ENCODE measurements around the gene PPM1H.
A peak's percentile ranks its signal among the peaks of the same experiment; 100 is the strongest.

The PPM1H gene, protein sequence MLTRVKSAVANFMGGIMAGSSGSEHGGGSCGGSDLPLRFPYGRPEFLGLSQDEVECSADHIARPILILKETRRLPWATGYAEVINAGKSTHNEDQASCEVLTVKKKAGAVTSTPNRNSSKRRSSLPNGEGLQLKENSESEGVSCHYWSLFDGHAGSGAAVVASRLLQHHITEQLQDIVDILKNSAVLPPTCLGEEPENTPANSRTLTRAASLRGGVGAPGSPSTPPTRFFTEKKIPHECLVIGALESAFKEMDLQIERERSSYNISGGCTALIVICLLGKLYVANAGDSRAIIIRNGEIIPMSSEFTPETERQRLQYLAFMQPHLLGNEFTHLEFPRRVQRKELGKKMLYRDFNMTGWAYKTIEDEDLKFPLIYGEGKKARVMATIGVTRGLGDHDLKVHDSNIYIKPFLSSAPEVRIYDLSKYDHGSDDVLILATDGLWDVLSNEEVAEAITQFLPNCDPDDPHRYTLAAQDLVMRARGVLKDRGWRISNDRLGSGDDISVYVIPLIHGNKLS

DNA sequence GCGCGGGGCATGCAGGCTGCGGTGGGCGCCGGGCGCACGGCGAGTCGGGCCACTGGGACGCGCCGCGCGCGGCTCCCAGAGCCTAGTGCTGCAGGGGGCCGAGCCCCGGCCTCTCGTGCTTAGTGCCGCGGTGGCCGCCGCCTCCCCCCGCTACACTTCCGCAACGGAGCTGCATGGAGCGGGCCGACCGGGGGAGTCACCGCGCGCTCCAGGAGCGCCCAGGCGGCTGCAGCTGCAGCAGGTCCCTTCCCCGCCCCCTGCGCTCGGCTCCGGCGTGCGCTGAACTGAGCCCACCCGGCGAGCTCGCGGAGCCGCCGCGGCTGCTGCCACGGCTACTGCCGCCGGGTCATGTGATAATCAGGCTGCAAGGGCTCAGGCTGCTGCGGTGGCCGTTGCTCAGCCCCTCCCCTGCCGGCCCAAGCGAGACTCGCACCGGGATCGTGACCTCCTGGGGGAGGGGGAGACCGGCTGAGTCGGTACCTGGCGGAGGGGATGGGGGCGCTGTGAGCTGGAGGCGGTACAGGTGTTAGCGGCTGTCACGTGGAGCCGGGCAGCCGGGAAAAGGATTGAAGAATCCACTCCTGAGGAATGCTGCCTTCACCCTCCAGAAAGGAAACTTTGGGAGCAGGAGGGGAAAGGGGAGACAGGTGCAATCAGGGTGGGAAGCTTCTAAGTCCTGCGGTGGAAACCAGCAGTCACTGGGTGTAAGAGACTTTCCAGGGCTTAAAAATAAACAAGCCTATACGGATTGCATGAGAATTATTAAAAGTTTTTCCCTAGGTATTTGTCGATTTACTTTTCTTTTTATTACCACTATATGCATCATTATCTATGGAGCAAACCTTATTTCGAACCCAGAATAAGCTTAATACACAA lies at the start of gene PPM1H:
TSS of gene PPM1H (minus strand) at position 352 of the 876 bp plus-strand sequence. CDS start 414 bp downstream, outside the sequence.
- Histone ChIP-seq H3K27ac (peak within 1 kb of the TSS; percentile 17 to 69 (median 57); a peak in 21 of 22 replicates), H3K4me1 (peaks cover 18 to 47% (median 39%) of the 10 kb centered on the region in 10 experiments), H4K20me1 (no peaks in the 10 kb centered on the region), H3K9me3 (replicated peaks in 1 of 11) (no peaks in the 10 kb centered on the region), H3K4me3 (peak within 1 kb of the TSS; percentile 64 to 85 (median 77)), H3K36me3 (no peaks in the 10 kb centered on the region), H3K27me3 (peaks cover 0 to 18% (median 9%) of the 10 kb centered on the region in 11 experiments; a peak in 13 of 22 replicates), H3K4me2 (peak within 1 kb of the TSS; percentile 90 to 97 (median 94)), H3K9ac (peak within 1 kb of the TSS; percentile 60 to 82 (median 77))
- TF ChIP-seq Cebpa-rat (IDR thresholded peaks at IDR 0.05), result no peak

DNA sequence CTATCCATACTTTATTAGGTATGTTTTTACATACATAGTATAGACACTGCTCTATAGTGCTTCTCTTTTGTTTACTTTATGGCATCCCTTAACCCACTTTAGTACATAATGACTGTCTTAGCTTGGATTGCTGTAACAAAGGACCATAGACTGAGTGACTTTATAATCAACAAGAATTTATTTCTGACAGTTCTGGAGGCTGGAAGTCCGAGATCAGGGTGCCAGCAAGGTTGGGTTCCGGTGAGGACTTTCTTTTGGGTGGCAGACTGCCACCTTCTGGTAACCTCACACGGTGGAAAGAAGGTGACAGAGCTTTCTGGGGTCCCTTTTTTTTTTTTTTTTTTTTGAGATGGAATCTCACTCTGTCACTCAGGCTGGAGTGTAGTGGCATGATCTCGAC lies 48.6 kb upstream of the PPM1H start:
- no peaks in the 10 kb centered on the region for H3K36me3 ChIP-seq
- no peaks in the 10 kb centered on the region for H4K20me1 ChIP-seq
- H3K9ac ChIP-seq, result no peak overlapping the region
- H3K4me1 ChIP-seq, result no peaks in the 10 kb centered on the region
- no peak for TF ChIP-seq Cebpa-rat (IDR thresholded peaks at IDR 0.05)
- H3K27ac ChIP-seq, result no peak overlapping the region
- H3K4me3 ChIP-seq, result no peak overlapping the region
- H3K4me2 ChIP-seq, result no peak overlapping the region
- no peaks in the 10 kb centered on the region for H3K9me3 ChIP-seq (replicated peaks in 1 of 11)
- no peaks in the 10 kb centered on the region for H3K27me3 ChIP-seq

DNA sequence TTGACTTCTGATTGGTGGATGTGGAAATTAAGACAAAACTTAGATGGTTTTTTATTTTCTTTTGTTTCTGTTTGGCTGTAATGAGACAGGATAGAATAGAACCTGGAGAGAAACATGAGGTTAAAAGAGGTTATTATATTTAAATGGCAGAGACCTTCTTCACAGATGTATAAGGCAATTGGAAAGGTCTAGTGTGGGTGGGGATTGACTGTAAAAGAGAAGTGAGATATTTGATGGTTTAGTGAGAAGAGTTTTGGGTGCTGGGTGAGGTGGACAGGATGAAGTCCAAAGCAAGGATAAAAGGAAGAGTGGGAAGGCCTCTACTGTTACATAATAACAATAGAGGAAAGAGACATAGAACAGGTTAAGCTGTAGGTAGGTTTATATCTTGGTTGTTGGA lies 43.8 kb upstream of the PPM1H start:
- Histone ChIP-seq H3K36me3 (no peaks in the 10 kb centered on the region), H3K4me2 (no peak overlapping the region), H3K27ac (no peak overlapping the region), H3K9ac (no peak overlapping the region), H3K9me3 (replicated peaks in 1 of 11) (no peaks in the 10 kb centered on the region; a peak in 1 of 22 replicates), H3K4me1 (no peaks in the 10 kb centered on the region), H3K4me3 (no peak overlapping the region), H3K27me3 (no peaks in the 10 kb centered on the region), H4K20me1 (no peaks in the 10 kb centered on the region)
- no peak for TF ChIP-seq Cebpa-rat (IDR thresholded peaks at IDR 0.05)

DNA sequence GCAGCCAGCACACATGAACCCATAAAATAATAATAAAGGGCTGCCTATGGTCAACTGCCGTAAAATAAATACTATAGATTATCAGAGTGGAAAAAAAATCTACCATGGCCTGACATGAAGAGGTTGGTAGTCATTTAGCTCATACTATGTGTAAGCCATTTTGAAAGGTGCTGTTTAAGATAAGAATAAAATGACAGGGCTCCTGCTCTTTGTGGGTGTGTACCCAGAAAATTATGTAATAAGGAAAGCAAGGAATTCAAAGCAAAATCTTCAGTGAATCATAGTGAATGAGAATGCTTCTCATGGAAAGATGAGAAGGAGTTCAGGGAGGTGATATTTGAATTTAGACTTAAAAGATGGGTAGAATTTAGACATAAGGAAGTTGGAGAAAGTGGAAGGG lies 42.9 kb upstream of the PPM1H start:
- Histone ChIP-seq H3K4me1 (no peaks in the 10 kb centered on the region), H3K27me3 (no peaks in the 10 kb centered on the region), H3K27ac (no peak overlapping the region), H4K20me1 (no peaks in the 10 kb centered on the region), H3K36me3 (no peaks in the 10 kb centered on the region), H3K9ac (no peak overlapping the region), H3K9me3 (replicated peaks in 1 of 11) (no peaks in the 10 kb centered on the region; a peak in 1 of 22 replicates), H3K4me3 (no peak overlapping the region), H3K4me2 (no peak overlapping the region)
- no peak for TF ChIP-seq Cebpa-rat (IDR thresholded peaks at IDR 0.05)

DNA sequence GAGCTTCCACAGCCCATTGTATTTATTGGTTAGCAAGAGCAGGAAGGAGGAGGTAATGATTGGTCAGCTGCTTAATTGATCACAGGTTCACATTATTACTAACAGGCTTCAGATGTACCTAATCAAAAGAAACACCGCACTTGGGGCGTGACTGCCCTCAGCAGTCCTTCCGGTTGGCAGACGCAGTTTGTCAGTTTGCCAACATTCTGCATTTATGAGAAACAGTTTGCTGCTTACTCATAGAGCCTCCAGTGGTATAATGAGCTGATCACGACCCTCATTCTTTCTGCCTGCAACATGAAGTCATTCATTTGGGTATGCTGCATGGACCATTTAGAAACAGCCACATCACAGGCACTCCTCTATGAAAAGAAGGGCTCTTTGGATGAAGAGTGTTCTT lies 42.5 kb upstream of the PPM1H start:
- no peak overlapping the region for H3K9ac ChIP-seq

DNA sequence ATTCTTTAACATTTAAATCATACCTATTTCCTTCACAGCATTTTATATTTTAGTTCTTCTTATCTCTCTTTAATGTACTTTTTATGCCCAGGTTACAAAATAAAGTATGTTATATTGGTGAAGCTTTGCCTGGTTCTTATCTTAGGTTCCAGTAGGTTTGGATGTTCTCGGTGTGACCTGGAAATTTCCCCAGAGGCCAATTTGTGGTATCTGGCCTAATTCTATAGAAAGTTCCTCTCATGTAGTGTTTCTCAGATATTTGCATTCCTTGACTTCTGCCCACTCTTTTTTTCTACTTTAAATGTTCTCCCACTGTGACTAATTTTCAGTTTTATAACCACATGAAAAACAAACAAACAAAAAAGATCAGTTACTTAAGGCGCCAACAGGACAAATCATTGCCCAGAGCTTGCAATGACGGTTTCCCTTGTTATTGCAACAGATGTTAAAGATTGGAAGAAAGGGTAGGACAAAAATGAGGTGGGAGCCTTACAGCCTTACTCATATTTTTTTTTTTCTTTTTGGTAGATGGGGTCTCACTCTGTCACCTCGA lies 41.2 kb upstream of the PPM1H start:
- Histone ChIP-seq H3K9ac (no peak overlapping the region), H3K36me3 (no peaks in the 10 kb centered on the region), H3K4me1 (no peaks in the 10 kb centered on the region), H3K27me3 (no peaks in the 10 kb centered on the region), H4K20me1 (no peaks in the 10 kb centered on the region), H3K4me3 (no peak overlapping the region), H3K4me2 (no peak overlapping the region), H3K9me3 (replicated peaks in 1 of 11) (no peaks in the 10 kb centered on the region; a peak in 1 of 22 replicates), H3K27ac (no peak overlapping the region)
- TF ChIP-seq Cebpa-rat (IDR thresholded peaks at IDR 0.05), result no peak

More for the DNA sequence above, 42.5 kb upstream of the PPM1H start:
- no peak overlapping the region for H3K27ac ChIP-seq
- TF ChIP-seq Cebpa-rat (IDR thresholded peaks at IDR 0.05), result no peak
- H3K4me1 ChIP-seq, result no peaks in the 10 kb centered on the region
- H3K36me3 ChIP-seq, result no peaks in the 10 kb centered on the region
- no peaks in the 10 kb centered on the region; a peak in 1 of 22 replicates for H3K9me3 ChIP-seq (replicated peaks in 1 of 11)
- H3K4me3 ChIP-seq, result no peak overlapping the region
- no peaks in the 10 kb centered on the region for H4K20me1 ChIP-seq
- no peaks in the 10 kb centered on the region for H3K27me3 ChIP-seq
- no peak overlapping the region for H3K4me2 ChIP-seq

DNA sequence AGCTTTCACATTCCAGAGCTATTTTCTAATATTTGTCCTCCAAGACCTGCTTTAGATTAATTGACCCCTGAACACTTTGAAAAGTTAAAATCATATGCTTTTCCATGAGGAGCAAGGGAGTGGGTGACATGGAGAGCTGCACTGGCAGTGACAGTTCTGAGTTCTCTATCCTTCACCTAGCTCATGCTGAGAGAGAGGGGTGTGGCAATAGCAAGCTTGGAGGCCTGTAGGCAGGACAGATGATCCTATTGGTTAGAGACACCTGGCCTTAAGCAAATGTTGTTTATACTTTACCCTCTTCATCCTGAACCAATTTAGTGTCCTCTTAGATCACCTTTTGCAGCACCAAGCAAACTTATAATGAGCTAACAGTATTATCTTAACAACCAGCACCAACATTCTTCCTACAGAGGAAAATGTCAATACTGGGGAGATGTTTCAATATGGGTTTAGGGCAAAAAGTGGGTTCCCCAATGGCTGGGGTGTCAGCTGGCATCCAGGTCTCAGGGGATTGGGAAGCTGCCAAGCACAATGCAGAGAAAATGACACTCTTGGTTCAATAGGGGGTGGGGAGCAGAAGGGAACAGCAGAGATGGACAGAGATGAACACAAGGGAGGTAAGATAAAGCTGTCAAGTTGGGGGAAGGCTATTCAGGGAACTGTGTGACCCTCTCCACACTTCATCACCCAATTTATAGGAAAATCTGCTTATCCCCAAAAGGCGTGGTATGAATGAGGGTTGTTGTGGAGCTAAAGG lies 37.0 kb upstream of the PPM1H start:
- H3K4me2 ChIP-seq, result no peak overlapping the region
- H3K9me3 ChIP-seq (replicated peaks in 1 of 11), result no peaks in the 10 kb centered on the region; a peak in 1 of 22 replicates
- no peaks in the 10 kb centered on the region for H3K36me3 ChIP-seq
- no peak overlapping the region for H3K9ac ChIP-seq
- H3K4me1 ChIP-seq, result no peaks in the 10 kb centered on the region
- H3K4me3 ChIP-seq, result no peak overlapping the region
- H3K27me3 ChIP-seq, result no peaks in the 10 kb centered on the region
- TF ChIP-seq Cebpa-rat (IDR thresholded peaks at IDR 0.05), result no peak
- no peak overlapping the region for H3K27ac ChIP-seq
- H4K20me1 ChIP-seq, result no peaks in the 10 kb centered on the region

DNA sequence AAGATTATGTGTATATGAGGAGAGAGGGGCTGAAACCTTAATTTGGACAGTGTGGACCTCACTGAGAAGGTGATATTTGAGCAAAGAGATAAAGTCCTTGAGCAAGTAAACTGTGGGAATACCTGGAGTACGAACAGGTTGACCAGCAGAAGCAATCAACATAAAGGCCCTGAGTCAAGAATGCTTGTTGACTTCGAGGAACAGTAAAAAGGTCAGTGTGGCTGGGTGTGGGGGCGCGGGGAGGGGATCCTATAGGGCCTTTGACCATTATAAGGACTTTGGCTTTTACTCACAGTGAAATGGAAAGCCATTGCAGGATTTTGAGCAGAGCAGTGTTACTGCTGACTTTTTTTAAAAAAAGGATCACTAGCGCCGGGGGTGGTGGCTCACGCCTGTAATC lies 34.7 kb upstream of the PPM1H start:
- Histone ChIP-seq H3K27ac (no peak overlapping the region), H3K4me2 (no peak overlapping the region), H3K9me3 (replicated peaks in 1 of 11) (no peaks in the 10 kb centered on the region; a peak in 1 of 22 replicates), H3K36me3 (no peaks in the 10 kb centered on the region), H3K27me3 (no peaks in the 10 kb centered on the region), H3K9ac (no peak overlapping the region), H3K4me1 (no peaks in the 10 kb centered on the region), H4K20me1 (no peaks in the 10 kb centered on the region), H3K4me3 (no peak overlapping the region)
- TF ChIP-seq Cebpa-rat (IDR thresholded peaks at IDR 0.05), result no peak

All from BLaER1 treated with 17β-estradiol and CSF1 and Interleukin-3, amounts not matched to agents 10 nM and 100 nM (cell line).